ENCODE measurements around the gene GTSF1L.

Gene GTSF1L

DNA sequence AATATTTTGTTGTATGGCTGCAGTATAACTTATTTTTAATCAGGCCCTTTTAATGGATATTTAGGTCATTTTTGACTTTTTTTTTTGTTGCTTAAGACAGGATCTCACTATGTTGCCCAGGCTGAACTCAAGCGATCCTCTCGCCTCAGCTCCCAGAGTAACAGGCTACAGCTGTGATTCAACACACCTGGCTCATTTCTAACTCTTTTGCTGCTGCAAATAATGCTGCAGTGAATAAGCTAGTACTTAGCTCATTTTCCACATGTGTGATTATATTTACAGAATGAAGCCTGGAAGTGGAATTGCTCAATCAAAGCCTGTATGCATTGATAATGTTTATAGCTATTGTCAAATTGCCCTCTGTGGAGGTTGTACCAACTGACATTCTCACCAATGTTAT lies 1.1 kb downstream of the GTSF1L start:
- Histone ChIP-seq H3K27ac (ENCODE audit: low read depth, low read length) (no peak overlapping the region), H3K9ac (ENCODE audit: low read depth, low read length) (no peak overlapping the region), H3K4me3 (ENCODE audit: low read length) (no peak overlapping the region), H3K9me3 (ENCODE audit: insufficient read depth, low read depth, low read length) (no peaks in the 10 kb centered on the region), H3K36me3 (ENCODE audit: insufficient read depth, low read length) (no peaks in the 10 kb centered on the region), H3K4me1 (ENCODE audit: insufficient read depth, low read length) (no peaks in the 10 kb centered on the region; the same call in 1 of the 2 replicates), H3K27me3 (ENCODE audit: insufficient read depth, low read length) (no peaks in the 10 kb centered on the region)
- 94% methylated on average over 2 of the region's 2 CpGs for WGBS

DNA sequence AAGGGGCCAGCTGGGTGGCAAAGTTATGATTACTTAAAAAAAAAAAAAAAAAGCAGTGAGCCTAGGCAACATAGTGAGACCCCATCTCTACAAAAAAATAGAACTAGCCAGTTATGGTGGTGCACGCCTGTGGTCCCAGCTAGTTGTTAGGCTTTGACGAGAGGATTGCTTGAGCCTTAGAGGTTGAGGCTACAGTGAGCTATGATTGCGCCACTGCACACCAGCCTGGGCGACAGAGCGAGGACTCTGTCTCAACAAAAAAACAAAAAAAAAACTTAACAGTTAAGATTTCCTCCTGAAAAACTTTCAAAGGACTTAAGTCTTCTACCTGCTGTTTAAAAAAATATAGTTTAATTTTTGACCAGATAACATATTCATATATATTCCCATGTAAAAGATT lies 2.4 kb downstream of the GTSF1L start:
- no peak overlapping the region for H3K4me3 ChIP-seq (ENCODE audit: low read length)
- no peaks in the 10 kb centered on the region for H3K36me3 ChIP-seq (ENCODE audit: insufficient read depth, low read length)
- no peak overlapping the region for H3K9ac ChIP-seq (ENCODE audit: low read depth, low read length)
- H3K27me3 ChIP-seq (ENCODE audit: insufficient read depth, low read length), result no peaks in the 10 kb centered on the region
- H3K4me1 ChIP-seq (ENCODE audit: insufficient read depth, low read length), result no peaks in the 10 kb centered on the region; the same call in 1 of the 2 replicates
- no peak overlapping the region for H3K27ac ChIP-seq (ENCODE audit: low read depth, low read length)
- WGBS, result 96% methylated on average over 5 of the region's 5 CpGs
- H3K9me3 ChIP-seq (ENCODE audit: insufficient read depth, low read depth, low read length), result no peaks in the 10 kb centered on the region

DNA sequence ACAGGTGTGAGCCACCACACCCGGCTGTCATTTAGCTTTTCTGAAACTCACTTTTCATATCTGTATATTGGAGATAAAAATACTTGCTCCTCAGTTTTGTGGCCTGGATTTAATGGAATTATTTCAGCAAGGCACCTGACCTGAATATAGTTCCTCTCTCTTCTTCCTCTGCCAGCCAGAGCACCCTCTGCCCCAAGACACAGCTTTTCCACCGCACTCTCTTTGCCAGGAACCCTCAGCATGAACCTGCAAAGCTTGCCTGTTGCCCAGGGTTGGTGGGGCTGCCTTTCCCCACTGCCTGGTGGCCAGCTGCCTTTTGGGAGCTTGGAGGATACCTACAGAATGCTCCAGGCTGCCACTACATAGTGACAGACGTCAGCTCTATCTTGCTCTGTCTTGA lies 3.1 kb downstream of the GTSF1L start:
- H3K4me1 ChIP-seq (ENCODE audit: insufficient read depth, low read length), result no peaks in the 10 kb centered on the region; the same call in 1 of the 2 replicates
- no peak overlapping the region for H3K4me3 ChIP-seq (ENCODE audit: low read length)
- H3K27me3 ChIP-seq (ENCODE audit: insufficient read depth, low read length), result no peaks in the 10 kb centered on the region
- H3K36me3 ChIP-seq (ENCODE audit: insufficient read depth, low read length), result no peaks in the 10 kb centered on the region
- H3K9ac ChIP-seq (ENCODE audit: low read depth, low read length), result no peak overlapping the region
- no peak overlapping the region for H3K27ac ChIP-seq (ENCODE audit: low read depth, low read length)
- no peaks in the 10 kb centered on the region for H3K9me3 ChIP-seq (ENCODE audit: insufficient read depth, low read depth, low read length)
- 86% methylated on average over 2 of the region's 3 CpGs for WGBS

DNA sequence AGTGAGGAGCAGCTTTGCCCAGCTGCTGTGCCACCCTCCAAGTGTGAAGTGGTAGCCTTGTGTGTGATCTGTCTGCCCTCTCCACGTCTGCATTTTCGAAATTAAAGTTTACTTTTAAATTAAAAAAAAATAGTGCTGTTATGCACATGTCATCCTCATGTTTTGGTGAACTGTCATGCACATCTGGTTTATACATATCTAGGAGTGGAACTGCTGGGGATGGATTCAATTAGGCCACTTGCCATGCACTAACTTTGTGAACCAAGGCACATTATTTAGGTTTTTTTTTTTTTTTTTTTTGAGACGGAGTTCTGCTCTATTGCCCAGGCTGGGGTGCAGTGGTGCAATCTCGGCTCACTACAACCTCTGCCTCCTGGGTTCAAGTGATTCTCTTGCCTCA lies 3.6 kb downstream of the GTSF1L start:
- Histone ChIP-seq H3K27ac (ENCODE audit: low read depth, low read length) (no peak overlapping the region), H3K36me3 (ENCODE audit: insufficient read depth, low read length) (no peaks in the 10 kb centered on the region)
- 96% methylated on average over 4 of the region's 4 CpGs for whole genome bisulfite sequencing

DNA sequence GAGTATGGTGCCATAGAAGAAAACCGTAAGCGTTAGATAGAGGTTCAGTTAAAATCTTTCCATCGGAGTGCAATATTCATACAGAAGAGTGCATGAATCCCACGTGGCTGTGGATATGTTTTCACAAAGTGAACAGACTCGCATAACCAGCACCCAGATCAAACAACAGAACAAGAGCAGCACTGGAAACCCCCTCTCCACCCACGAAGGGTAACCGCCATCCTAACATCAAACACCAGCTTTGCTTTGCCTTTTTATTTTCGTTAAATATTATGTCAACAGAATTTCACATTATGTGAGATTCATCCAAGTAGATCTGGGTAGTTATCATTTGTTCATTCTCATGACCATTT lies 4.7 kb downstream of the GTSF1L start:
- WGBS, result 86% methylated on average over 8 of the region's 8 CpGs
- Histone ChIP-seq H3K9me3 (ENCODE audit: insufficient read depth, low read depth, low read length) (no peaks in the 10 kb centered on the region), H3K4me3 (ENCODE audit: low read length) (no peak overlapping the region), H3K4me1 (ENCODE audit: insufficient read depth, low read length) (no peaks in the 10 kb centered on the region; the same call in 1 of the 2 replicates), H3K36me3 (ENCODE audit: insufficient read depth, low read length) (0 out of 2 replicates have a peak, but pooled peaks cover 5% of the 10 kb centered on the region), H3K27me3 (ENCODE audit: insufficient read depth, low read length) (no peaks in the 10 kb centered on the region), H3K9ac (ENCODE audit: low read depth, low read length) (no peak overlapping the region), H3K27ac (ENCODE audit: low read depth, low read length) (no peak overlapping the region)

More for the DNA sequence above, 3.6 kb downstream of the GTSF1L start:
- Histone ChIP-seq H3K9me3 (ENCODE audit: insufficient read depth, low read depth, low read length) (no peaks in the 10 kb centered on the region), H3K4me1 (ENCODE audit: insufficient read depth, low read length) (no peaks in the 10 kb centered on the region; the same call in 1 of the 2 replicates), H3K27me3 (ENCODE audit: insufficient read depth, low read length) (no peaks in the 10 kb centered on the region), H3K4me3 (ENCODE audit: low read length) (no peak overlapping the region), H3K9ac (ENCODE audit: low read depth, low read length) (no peak overlapping the region)

DNA sequence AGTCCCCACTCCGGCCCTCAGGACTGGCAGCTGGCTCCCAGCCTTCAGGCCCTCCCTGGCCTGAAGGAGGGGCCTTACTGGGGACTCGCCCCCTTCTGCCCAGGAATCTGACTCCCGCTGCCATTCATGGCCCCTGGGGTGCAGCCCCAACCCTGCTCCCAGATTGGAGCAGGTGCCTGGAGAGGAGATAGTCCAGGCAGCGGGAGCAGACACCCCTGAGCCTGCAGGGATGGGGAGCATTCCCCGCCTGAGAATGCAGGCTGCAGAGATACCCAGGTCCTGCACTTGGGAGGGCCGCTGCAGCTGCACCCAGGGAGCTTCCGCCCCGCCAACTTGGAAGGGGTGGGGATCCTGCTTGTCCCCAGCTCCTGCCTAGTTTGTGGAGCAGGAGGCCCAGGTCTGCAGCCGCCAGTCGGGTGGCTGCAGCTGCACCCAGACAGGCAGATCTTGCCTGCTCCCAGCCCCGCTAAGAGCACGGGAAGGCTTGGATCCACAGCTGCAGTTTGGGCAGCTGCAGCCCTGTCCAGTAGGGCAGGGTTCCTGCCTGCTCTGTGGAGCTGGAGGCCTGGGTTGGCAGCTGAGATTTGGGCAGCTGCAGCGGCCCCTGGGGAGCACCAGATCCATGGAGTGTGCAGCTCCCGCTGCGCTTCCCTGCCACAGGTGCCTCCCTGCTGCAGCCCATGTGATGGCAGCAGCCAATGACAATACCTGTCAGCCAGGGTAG lies 5.2 kb downstream of the GTSF1L start:
- H3K27ac ChIP-seq (ENCODE audit: low read depth, low read length), result no peak overlapping the region
- H3K27me3 ChIP-seq (ENCODE audit: insufficient read depth, low read length), result no peaks in the 10 kb centered on the region
- H3K9me3 ChIP-seq (ENCODE audit: insufficient read depth, low read depth, low read length), result no peaks in the 10 kb centered on the region
- H3K9ac ChIP-seq (ENCODE audit: low read depth, low read length), result no peak overlapping the region
- H3K4me1 ChIP-seq (ENCODE audit: insufficient read depth, low read length), result no peaks in the 10 kb centered on the region; the same call in 1 of the 2 replicates
- H3K36me3 ChIP-seq (ENCODE audit: insufficient read depth, low read length), result 0 out of 2 replicates have a peak, but pooled peaks cover 5% of the 10 kb centered on the region
- 60% methylated on average over 15 of the region's 15 CpGs for WGBS
- H3K4me3 ChIP-seq (ENCODE audit: low read length), result no peak overlapping the region

DNA sequence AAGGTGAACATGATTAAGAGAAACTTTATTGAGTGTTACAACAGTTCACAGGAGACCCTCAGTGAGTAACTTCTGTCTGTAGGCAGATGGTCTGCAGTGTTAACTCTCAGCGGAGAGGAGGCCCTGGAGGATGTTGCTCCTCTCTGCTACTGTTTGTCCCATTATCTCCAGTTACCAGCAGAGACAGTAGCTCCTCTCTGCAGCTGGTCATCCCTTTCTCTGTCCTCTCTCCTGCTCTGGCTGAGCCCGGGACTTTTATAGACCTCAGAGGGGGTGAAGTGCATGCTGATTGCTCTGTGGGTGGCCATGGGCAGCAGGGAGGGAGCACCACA lies 5.7 kb downstream of the GTSF1L start:
- peaks cover 9% of the 10 kb centered on the region for H3K36me3 ChIP-seq (ENCODE audit: insufficient read depth, low read length)
- H3K27me3 ChIP-seq (ENCODE audit: insufficient read depth, low read length), result no peaks in the 10 kb centered on the region
- H3K9me3 ChIP-seq (ENCODE audit: insufficient read depth, low read depth, low read length), result no peaks in the 10 kb centered on the region
- no peaks in the 10 kb centered on the region; the same call in 1 of the 2 replicates for H3K4me1 ChIP-seq (ENCODE audit: insufficient read depth, low read length)
- H3K9ac ChIP-seq (ENCODE audit: low read depth, low read length), result no peak overlapping the region
- H3K27ac ChIP-seq (ENCODE audit: low read depth, low read length), result no peak overlapping the region
- 0% methylated on average over 2 of the region's 2 CpGs for WGBS
- H3K4me3 ChIP-seq (ENCODE audit: low read length), result no peak overlapping the region

DNA sequence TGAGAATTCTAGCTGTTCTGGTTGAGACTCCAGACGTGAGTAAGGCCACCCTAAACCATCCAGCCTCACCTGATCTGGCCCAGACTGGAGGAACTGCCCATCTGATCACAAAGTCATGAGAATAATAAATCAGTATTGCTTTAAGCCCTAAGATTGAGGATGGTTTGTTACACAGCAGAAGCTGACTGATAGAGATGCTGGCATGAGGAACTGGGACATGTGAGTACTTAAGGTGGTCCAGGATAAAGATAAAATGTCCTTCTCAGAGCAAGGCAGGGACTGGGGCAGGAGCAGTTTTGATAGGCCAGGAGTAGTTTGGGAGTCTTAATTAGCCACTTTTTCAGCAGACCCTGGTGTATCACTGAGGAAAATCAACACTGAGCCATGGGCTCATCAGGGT lies 6.8 kb downstream of the GTSF1L start:
- H3K36me3 ChIP-seq (ENCODE audit: insufficient read depth, low read length), result peaks cover 19% of the 10 kb centered on the region
- H3K4me1 ChIP-seq (ENCODE audit: insufficient read depth, low read length), result no peaks in the 10 kb centered on the region; the same call in 1 of the 2 replicates
- 88% methylated on average over 1 of the region's 1 CpG for WGBS

DNA sequence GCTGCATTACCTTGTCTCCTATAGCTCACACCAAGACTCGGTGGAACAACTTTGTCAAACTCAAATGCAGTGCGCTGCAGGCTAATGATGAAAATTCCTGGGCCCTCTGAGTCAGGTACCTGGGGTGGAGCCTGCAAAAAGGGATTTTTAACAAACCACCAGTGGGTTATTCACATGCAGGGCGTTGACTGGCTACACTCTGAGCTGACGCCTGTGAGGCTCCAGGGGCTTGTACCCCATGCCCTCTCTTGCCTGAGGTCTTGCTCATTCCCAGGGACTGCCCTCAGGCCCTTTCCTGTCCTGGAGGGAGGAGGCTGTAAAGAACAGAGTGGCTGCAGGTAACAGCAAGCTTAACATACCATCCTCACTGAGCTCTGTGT lies 9.2 kb downstream of the GTSF1L start:
- Histone ChIP-seq H3K36me3 (ENCODE audit: insufficient read depth, low read length) (peaks cover 40% of the 10 kb centered on the region), H3K27me3 (ENCODE audit: insufficient read depth, low read length) (no peaks in the 10 kb centered on the region), H3K9me3 (ENCODE audit: insufficient read depth, low read depth, low read length) (no peaks in the 10 kb centered on the region), H3K4me1 (ENCODE audit: insufficient read depth, low read length) (no peaks in the 10 kb centered on the region; the same call in 1 of the 2 replicates), H3K4me3 (ENCODE audit: low read length) (no peak overlapping the region), H3K27ac (ENCODE audit: low read depth, low read length) (no peak overlapping the region), H3K9ac (ENCODE audit: low read depth, low read length) (no peak overlapping the region)
- WGBS, result 93% methylated on average over 4 of the region's 4 CpGs

More for the DNA sequence above, 6.8 kb downstream of the GTSF1L start:
- no peak overlapping the region for H3K4me3 ChIP-seq (ENCODE audit: low read length)
- no peaks in the 10 kb centered on the region for H3K9me3 ChIP-seq (ENCODE audit: insufficient read depth, low read depth, low read length)
- H3K27ac ChIP-seq (ENCODE audit: low read depth, low read length), result no peak overlapping the region
- no peaks in the 10 kb centered on the region for H3K27me3 ChIP-seq (ENCODE audit: insufficient read depth, low read length)
- H3K9ac ChIP-seq (ENCODE audit: low read depth, low read length), result no peak overlapping the region

DNA sequence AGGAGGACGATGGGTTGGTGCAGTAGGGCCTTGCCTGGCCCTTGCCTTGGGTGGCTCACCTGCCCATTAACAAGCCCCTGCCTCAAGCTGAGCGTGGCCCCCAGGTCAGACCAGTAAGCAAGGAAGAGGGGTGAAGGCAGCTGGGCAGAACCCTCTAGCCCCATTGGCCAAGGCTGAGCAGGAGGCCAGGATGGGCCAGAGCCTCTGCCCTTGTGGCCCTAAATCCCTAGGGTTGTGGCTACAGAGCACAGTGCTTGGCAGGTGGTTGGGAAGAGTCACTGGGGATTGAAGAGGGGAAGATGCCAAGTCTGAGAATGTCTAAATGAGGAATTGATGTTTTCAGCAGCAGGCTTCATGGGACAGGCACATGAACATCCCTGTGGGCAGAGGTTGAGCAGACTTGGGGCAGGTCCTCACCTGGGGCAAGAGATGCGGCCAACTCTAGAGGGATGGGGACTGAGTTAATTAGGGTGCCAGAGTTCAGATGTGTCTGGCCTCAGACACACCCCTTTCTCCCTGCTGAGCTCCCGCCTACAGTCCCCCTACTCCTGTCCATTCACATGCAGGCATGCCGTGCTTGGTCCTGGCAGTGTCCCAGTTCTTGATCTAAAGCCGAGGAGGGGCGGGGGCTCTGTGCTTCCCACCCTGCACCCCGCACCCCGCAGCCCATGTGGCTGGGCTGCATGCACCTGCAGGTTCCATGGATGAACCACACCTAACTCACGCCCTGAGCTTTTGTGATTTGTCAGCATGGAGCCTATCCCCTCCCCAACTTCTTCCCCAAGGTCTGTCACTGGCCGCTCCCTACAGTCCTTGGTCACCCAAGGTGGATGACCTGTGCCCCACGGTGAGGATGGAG lies 9.8 kb downstream of the GTSF1L start:
- Histone ChIP-seq H3K9ac (ENCODE audit: low read depth, low read length) (no peak overlapping the region), H3K36me3 (ENCODE audit: insufficient read depth, low read length) (peaks cover 44% of the 10 kb centered on the region), H3K27ac (ENCODE audit: low read depth, low read length) (no peak overlapping the region), H3K4me3 (ENCODE audit: low read length) (no peak overlapping the region), H3K9me3 (ENCODE audit: insufficient read depth, low read depth, low read length) (no peaks in the 10 kb centered on the region), H3K27me3 (ENCODE audit: insufficient read depth, low read length) (no peaks in the 10 kb centered on the region), H3K4me1 (ENCODE audit: insufficient read depth, low read length) (no peaks in the 10 kb centered on the region; the same call in 1 of the 2 replicates)
- 91% methylated on average over 12 of the region's 12 CpGs for WGBS

DNA sequence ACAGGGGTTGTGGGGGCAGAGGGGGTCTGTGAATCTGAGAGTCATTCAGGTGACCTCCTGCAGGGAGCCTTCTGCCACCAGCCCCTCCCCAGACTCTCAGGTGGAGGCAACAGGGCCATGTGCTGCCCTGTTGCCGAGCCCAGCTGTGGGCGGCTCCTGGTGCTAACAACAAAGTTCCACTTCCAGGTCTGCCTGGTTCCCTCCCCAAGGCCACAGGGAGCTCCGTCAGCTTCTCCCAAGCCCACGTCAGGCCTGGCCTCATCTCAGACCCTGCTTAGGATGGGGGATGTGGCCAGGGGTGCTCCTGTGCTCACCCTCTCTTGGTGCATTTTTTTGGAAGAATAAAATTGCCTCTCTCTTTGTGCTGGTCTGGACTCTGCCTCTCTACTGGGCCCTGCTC lies 10.7 kb downstream of the GTSF1L start:
- no peaks in the 10 kb centered on the region for H3K4me1 ChIP-seq (ENCODE audit: insufficient read depth, low read length)
- H3K36me3 ChIP-seq (ENCODE audit: insufficient read depth, low read length), result peaks cover 51% of the 10 kb centered on the region
- WGBS, result 96% methylated on average over 4 of the region's 4 CpGs
- H3K9me3 ChIP-seq (ENCODE audit: insufficient read depth, low read depth, low read length), result no peaks in the 10 kb centered on the region
- no peaks in the 10 kb centered on the region for H3K27me3 ChIP-seq (ENCODE audit: insufficient read depth, low read length)
- H3K4me3 ChIP-seq (ENCODE audit: low read length), result no peak overlapping the region
- no peak overlapping the region for H3K9ac ChIP-seq (ENCODE audit: low read depth, low read length)
- no peak overlapping the region for H3K27ac ChIP-seq (ENCODE audit: low read depth, low read length)
